Skeletal muscle tissue (tissue), 4 donors: ENCODE results near the gene CASP10. TPM values are rescaled to one million over a fixed set of nuclear protein-coding genes. Genes with fewer than 3 reads are reported as not detected.
"Not testable (repeated sequence)": the region's sequence is repeated elsewhere in the genome, so short reads cannot be mapped to it uniquely, and the experiment has no call there.

ENCODE experiments used
- H3K27ac ChIP-seq: one replicate; pipeline ENCODE4 v1.7.0; 2013; ENCODE audit warnings: mild to moderate bottlenecking, low read depth, low read length, inconsistent platforms
- H3K27me3 ChIP-seq, 3 donors: one replicate each; pipeline ENCODE4 v1.7.0; 2013; ENCODE audit warnings: low read length in 3 of 3; ENCODE audit not compliant: control insufficient read depth in 3 of 3, insufficient read depth in 3 of 3
- H3K36me3 ChIP-seq, 3 donors: one replicate each; pipeline ENCODE4 v1.7.0; 2013; ENCODE audit warnings: low read length in 3 of 3; ENCODE audit not compliant: control insufficient read depth in 3 of 3, insufficient read depth in 3 of 3
- H3K4me1 ChIP-seq, 3 donors: one replicate each; pipeline ENCODE4 v1.7.0; 2013; ENCODE audit warnings: low read length in 3 of 3, mild to moderate bottlenecking in 3 of 3; ENCODE audit not compliant: control insufficient read depth in 3 of 3, insufficient read depth in 3 of 3
- H3K4me3 ChIP-seq, 3 donors: one replicate each; pipeline ENCODE4 v1.7.0; 2013; ENCODE audit warnings: low read length in 3 of 3
- H3K9ac ChIP-seq, 3 donors: one replicate each; pipeline ENCODE4 v1.7.0; 2013; ENCODE audit warnings: low read length in 3 of 3, mild to moderate bottlenecking in 3 of 3, moderate library complexity in 2 of 3, low read depth in 1 of 3
- H3K9me3 ChIP-seq, 3 donors: one replicate each; pipeline ENCODE4 v1.7.0; 2013; ENCODE audit warnings: low read length in 3 of 3; ENCODE audit not compliant: control insufficient read depth in 3 of 3
- total RNA-seq: library from RNA; depleted of rRNA; stranded (reverse); fragments of >200 nt; gene quantifications from one replicate; pipeline ENCODE4 v1.2.3, GENCODE V29; 2014
- donor health status: Osteomylitis.

The CASP10 gene
- total RNA-seq, 1 donor from 2014 or later: 16.2 TPM

DNA sequence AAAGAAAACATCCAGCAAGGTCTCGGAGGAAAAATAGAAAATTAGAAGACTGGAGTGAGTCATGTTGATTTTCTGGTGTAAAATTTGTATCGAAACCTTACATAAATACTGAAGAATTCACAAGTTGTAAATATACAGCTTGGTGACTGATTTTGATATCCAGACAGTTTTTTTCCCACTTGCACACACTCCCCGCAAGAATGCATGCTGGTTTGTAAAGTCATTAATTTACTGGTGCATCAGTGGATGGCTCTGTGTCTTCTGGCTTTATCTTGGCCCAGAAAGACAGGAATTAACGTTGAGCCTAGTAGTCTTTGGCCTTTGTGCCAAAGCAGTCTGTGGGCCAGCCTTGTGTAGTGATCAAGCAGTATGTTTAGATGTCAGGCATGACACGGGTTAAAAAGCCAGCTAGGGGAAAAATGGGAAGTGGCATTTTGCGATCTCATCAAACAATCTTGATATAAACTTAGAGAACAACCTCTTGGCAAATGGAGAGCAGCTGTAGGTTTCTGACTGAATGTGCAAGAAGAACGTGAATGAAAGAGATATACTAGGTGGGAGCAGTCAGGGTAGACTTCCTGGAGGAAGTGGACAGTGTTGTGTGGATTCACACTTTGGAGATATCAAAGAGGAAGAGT lies 54.7 kb downstream of the CASP10 start:
- Histone ChIP-seq H3K4me1 (peaks cover 0 to 4% (median 2%) of the 10 kb centered on the region in 3 donors), H3K9ac (no peak overlapping the region)

DNA sequence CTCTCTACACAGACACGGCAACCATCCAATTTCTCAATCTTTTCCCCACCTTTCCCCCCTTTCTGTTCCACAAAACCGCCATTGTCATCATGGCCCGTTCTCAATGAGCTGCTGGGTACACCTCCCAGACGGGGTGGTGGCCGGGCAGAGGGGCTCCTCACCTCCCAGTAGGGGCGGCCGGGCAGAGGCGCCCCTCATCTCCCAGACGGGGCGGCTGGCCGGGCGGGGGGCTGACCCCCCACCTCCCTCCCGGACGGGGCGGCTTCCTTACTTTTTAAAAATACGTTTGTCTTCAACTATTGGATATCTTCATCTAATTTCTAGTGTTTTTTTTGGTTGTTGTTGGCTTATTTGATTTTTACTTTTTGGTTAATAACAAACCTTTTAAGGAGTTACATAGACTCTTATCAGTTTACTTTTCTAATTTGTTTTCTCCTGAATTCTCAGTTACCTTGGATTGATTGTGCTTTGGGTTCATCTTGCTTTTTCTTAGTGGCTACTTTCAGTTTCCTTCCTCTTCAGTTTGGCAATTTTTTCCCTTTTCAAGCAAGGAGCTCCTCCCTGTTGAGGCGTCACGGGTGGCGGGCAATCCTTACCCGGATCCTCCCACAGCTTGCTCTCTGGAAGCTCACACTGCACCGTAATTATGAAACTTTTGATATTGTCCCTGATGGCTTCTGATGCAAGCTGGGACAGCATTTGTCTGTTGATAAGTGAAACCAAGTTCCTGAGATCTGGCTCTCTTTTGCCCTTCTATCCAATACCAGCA lies 56.4 kb downstream of the CASP10 start:
- peak overlapping the region; percentile 40 for H3K27ac ChIP-seq
- H3K4me1 ChIP-seq: not testable (repeated sequence)

More for the DNA sequence above, 54.7 kb downstream of the CASP10 start:
- Histone ChIP-seq H3K27me3 (no peaks in the 10 kb centered on the region), H3K27ac (no peak overlapping the region), H3K36me3 (no peaks in the 10 kb centered on the region), H3K9me3 (no peaks in the 10 kb centered on the region), H3K4me3 (no peak overlapping the region)

DNA sequence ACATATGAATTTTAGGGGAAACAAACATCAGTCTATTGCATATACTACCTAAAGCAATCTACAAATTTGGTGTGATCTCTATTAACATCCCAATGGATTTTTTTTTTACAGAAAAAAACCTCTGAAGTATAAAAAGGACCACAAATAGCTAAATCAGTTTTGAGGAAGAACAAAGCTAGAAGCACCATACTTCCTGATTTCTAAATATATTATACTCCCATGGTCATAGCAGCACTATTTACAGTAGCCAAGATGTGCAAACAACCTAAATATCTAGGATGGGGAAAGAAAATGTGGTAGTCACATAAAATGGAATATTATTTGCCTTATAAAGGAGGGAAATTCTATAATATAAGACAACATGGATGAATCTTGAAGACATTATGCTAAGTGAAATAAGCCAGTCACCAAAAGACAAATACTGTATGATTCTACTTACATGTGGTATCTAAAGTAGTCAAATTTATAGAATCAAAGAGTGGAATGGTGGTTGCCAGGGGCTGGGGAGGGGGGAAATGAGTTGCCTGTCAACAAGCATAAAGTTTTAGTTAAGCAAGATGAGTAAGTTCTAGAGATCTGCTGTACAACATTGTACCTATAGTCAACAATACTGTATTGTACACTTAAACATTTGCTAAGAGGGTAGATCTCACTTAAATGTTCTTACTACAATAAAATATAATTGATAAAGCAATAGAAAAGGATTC lies 59.8 kb downstream of the CASP10 start:
- no peak overlapping the region for H3K27ac ChIP-seq
- H3K4me1 ChIP-seq: no peaks in the 10 kb centered on the region
- H3K4me3 ChIP-seq: no peak overlapping the region
- H3K9me3 ChIP-seq: no peaks in the 10 kb centered on the region
- H3K27me3 ChIP-seq: no peaks in the 10 kb centered on the region
- no peak overlapping the region for H3K9ac ChIP-seq
- H3K36me3 ChIP-seq: no peaks in the 10 kb centered on the region

More for the DNA sequence above, 56.4 kb downstream of the CASP10 start:
- not testable (repeated sequence) for H3K36me3 ChIP-seq, H3K9me3 ChIP-seq, H3K9ac ChIP-seq, H3K27me3 ChIP-seq
- peak overlapping the region in 1 of 3 donors; percentile 28 for H3K4me3 ChIP-seq

DNA sequence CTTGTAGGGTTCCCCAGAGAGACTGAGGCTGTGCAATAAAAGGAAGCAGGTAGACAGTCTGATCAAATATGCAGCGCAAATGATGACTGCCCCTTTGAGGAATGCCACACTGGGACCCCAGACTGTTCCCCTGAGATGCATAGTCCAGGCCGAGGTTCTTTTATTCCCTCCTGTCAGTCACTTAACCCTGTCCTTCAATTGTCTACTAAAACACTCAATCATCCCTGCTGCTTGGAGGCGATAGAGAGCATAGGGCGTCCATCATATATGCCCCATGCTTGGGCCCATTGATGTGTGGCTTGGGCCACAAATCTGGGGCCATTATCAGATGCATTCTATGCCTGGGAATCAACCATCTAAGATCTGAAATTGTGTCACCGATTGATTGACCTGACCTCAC lies 61.9 kb downstream of the CASP10 start:
- Histone ChIP-seq H3K9ac (no peak overlapping the region), H3K36me3 (no peaks in the 10 kb centered on the region), H3K27me3 (no peaks in the 10 kb centered on the region)

GRCh38 chr2:201246280-201246679 lies 63.3 kb downstream of the CASP10 start:
- Histone ChIP-seq H3K9me3 (no peaks in the 10 kb centered on the region), H3K27ac (no peak overlapping the region), H3K27me3 (no peaks in the 10 kb centered on the region), H3K4me3 (no peak overlapping the region), H3K4me1 (no peaks in the 10 kb centered on the region), H3K9ac (no peak overlapping the region), H3K36me3 (no peaks in the 10 kb centered on the region)

More for the DNA sequence above, 61.9 kb downstream of the CASP10 start:
- no peaks in the 10 kb centered on the region for H3K4me1 ChIP-seq
- no peak overlapping the region for H3K4me3 ChIP-seq
- no peak overlapping the region for H3K27ac ChIP-seq
- no peaks in the 10 kb centered on the region for H3K9me3 ChIP-seq

GRCh38 chr2:201248288-201248844 lies 65.4 kb downstream of the CASP10 start:
- no peaks in the 10 kb centered on the region for H3K9me3 ChIP-seq
- no peaks in the 10 kb centered on the region for H3K27me3 ChIP-seq
- H3K9ac ChIP-seq: no peak overlapping the region
- H3K4me3 ChIP-seq: no peak overlapping the region
- no peaks in the 10 kb centered on the region for H3K4me1 ChIP-seq
- no peaks in the 10 kb centered on the region for H3K36me3 ChIP-seq
- no peak overlapping the region for H3K27ac ChIP-seq

- H3K9me3 ChIP-seq: no peaks in the 10 kb centered on the region
- no peak overlapping the region for H3K27ac ChIP-seq
These were observed 66.9 kb downstream of the CASP10 start for GRCh38 chr2:201249889-201250288.

GRCh38 chr2:201250741-201251140 lies 67.8 kb downstream of the CASP10 start:
- Histone ChIP-seq H3K27me3 (no peaks in the 10 kb centered on the region), H3K36me3 (no peaks in the 10 kb centered on the region), H3K4me3 (no peak overlapping the region), H3K9me3 (no peaks in the 10 kb centered on the region), H3K4me1 (no peaks in the 10 kb centered on the region), H3K9ac (no peak overlapping the region), H3K27ac (no peak overlapping the region)

More at GRCh38 chr2:201249889-201250288, 66.9 kb downstream of the CASP10 start:
- no peaks in the 10 kb centered on the region for H3K4me1 ChIP-seq
- no peaks in the 10 kb centered on the region for H3K27me3 ChIP-seq
- H3K9ac ChIP-seq: no peak overlapping the region
- H3K36me3 ChIP-seq: no peaks in the 10 kb centered on the region
- no peak overlapping the region for H3K4me3 ChIP-seq

DNA sequence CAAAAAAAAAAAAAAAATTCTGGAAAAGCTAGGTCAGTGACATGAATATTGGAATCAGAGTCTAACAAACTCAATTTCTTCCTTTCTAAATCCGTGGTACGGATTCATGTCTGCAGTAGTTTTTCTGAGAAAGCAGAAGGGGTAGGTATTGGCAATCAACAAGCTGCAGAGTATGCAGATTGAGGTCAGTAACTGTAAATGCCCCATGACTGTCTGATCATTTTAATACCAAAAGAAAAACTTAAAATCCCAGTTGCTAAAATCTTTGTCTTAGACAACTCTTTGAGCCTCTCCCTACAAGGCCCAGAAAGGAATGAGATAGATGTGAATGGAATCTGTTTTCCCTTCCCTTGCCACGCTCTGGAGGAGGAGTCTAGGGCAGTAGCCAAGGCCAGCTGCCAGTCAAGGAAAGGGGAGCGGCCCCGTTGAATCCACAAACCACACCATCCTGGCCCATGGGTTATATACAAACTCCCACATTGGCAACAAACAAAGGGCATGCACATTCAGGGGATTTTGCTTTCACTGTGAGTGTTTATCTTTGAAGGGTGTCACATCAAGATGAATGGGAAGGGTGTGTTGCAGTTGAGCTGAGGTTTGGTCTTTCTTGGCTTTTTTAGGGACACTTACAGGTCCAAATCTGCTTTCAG lies 71.3 kb downstream of the CASP10 start:
- H3K27me3 ChIP-seq: no peaks in the 10 kb centered on the region
- no peaks in the 10 kb centered on the region for H3K9me3 ChIP-seq
- no peak overlapping the region for H3K9ac ChIP-seq
- H3K4me3 ChIP-seq: no peak overlapping the region
- H3K36me3 ChIP-seq: no peaks in the 10 kb centered on the region
- H3K27ac ChIP-seq: no peak overlapping the region
- peaks cover 4 to 9% (median 8%) of the 10 kb centered on the region in 3 donors for H3K4me1 ChIP-seq
